K562 (cell line): Measurements from ENCODE around the gene GYS1. TPM values are rescaled to one million over a fixed set of nuclear protein-coding genes. Genes with fewer than 3 reads are reported as not detected.

ENCODE experiments used
- ATF1 ChIP-seq, 2 experiments: fragments of 450-650 bp in 1 of 2; IDR thresholded peaks; 2 replicates each; pipeline ENCODE4 v1.6.1; 2016; ENCODE audit warnings: missing compliant biosample characterization in 1 of 2, missing genetic modification characterization in 1 of 2
- C11orf30 ChIP-seq: fragments of 450-650 bp; IDR thresholded peaks from 2 replicates; pipeline ENCODE4 v1.6.1; 2016; ENCODE audit warnings: low read depth, mild to moderate bottlenecking
- COPS2 ChIP-seq: fragments of 450-650 bp; conservative IDR thresholded peaks from 2 replicates; pipeline ENCODE4 v1.6.1; 2016; ENCODE audit warnings: mild to moderate bottlenecking, moderate library complexity
- ERF ChIP-seq: fragments of 450-650 bp; formaldehyde crosslinking; IDR thresholded peaks from 2 replicates; pipeline ENCODE4 v1.4.0; 2020; ENCODE audit warnings: mild to moderate bottlenecking, mixed read lengths
- HBP1 ChIP-seq: fragments of 450-650 bp; formaldehyde crosslinking; IDR thresholded peaks from 2 replicates; pipeline ENCODE4 v1.4.0; 2022; ENCODE audit warnings: missing genetic modification characterization
- HES1 ChIP-seq: fragments of 450-650 bp; IDR thresholded peaks from 2 replicates; pipeline ENCODE4 v1.6.1; 2016; ENCODE audit warnings: low read depth, mild to moderate bottlenecking, moderate library complexity
- IRF2 ChIP-seq: sonication (generic); formaldehyde crosslinking; IDR thresholded peaks from 2 replicates; pipeline ENCODE4 v1.8.1; 2022; ENCODE audit warnings: mild to moderate bottlenecking, missing genetic modification reagents
- LEF1 ChIP-seq: fragments of 450-650 bp; IDR thresholded peaks from 2 replicates; pipeline ENCODE4 v1.6.1; 2016; ENCODE audit warnings: mild to moderate bottlenecking
- PML ChIP-seq: IDR thresholded peaks from 2 replicates; pipeline ENCODE4 v1.6.1; 2012; ENCODE audit warnings: low read length, inconsistent platforms
- RREB1 ChIP-seq: fragments of 250-450 bp; sonication (Bioruptor Pico); IDR thresholded peaks from 2 replicates; pipeline ENCODE4 v1.4.0; 2020
- SAP30 ChIP-seq: fragments of 200-600 bp; sonication (generic); IDR thresholded peaks from 2 replicates; pipeline ENCODE4 v1.6.1; 2012; ENCODE audit warnings: borderline replicate concordance, low read depth, mild to moderate bottlenecking, moderate library complexity, low read length, control low read depth, inconsistent platforms; ENCODE audit not compliant: insufficient read depth, poor library complexity, severe bottlenecking
- SREBF2 ChIP-seq: sonication (generic); formaldehyde crosslinking; IDR thresholded peaks from 2 replicates; pipeline ENCODE4 v1.4.0; 2020; ENCODE audit warnings: mild to moderate bottlenecking, missing genetic modification reagents
- TFAM ChIP-seq: fragments of 250-450 bp; sonication (Bioruptor Pico); conservative IDR thresholded peaks from 2 replicates; pipeline ENCODE4 v1.5.0; 2021; ENCODE audit warnings: mild to moderate bottlenecking, moderate library complexity
- ZNF184 ChIP-seq: sonication (generic); formaldehyde crosslinking; IDR thresholded peaks from 2 replicates; pipeline ENCODE4 v1.5.0; 2020; ENCODE audit warnings: missing genetic modification reagents
- ZNF384 ChIP-seq: IDR thresholded peaks from 2 replicates; pipeline ENCODE4 v1.6.1; 2012; ENCODE audit warnings: low read depth, low read length, improper control_type of control experiment
- ZNF707 ChIP-seq: fragments of 250-450 bp; sonication (Bioruptor Pico); conservative IDR thresholded peaks from 2 replicates; pipeline ENCODE4 v1.8.0; 2022; ENCODE audit warnings: inconsistent platforms, mild to moderate bottlenecking, moderate library complexity
- ZNF764 ChIP-seq: fragments of 250-450 bp; sonication (Bioruptor Pico); IDR thresholded peaks from 2 replicates; pipeline ENCODE4 v1.4.0; 2020; ENCODE audit warnings: low read depth, mild to moderate bottlenecking, moderate library complexity
- ZNF830 ChIP-seq: fragments of 250-450 bp; sonication (Bioruptor Pico); IDR thresholded peaks from 2 replicates; pipeline ENCODE4 v1.5.0; 2021; ENCODE audit warnings: mild to moderate bottlenecking
- polyA plus RNA-seq, 8 experiments: library from polyadenylated mRNA; depleted of rRNA in 4 of 8; stranded (reverse) in 5 of 8; unstranded in 3 of 8; fragments of >200 nt; fragmentation: Nextera tagmentation in 2 of 8; fragmentation: Illumina TruSeq in 1 of 8; extraction: Ambion mirVana in 2 of 8; extraction: Trizol in 1 of 8; gene quantifications; 2 replicates each; pipeline versions ENCODE4 v1.2.1 to v1.2.3, GENCODE V29; 2011 to 2014; ENCODE audit warnings: inconsistent platforms in 1 of 8, missing spikeins in 1 of 8
- total RNA-seq, 7 experiments: library from RNA; depleted of rRNA in 6 of 7; stranded (reverse); fragments of >200 nt in 6 of 7; fragmentation: Illumina TruSeq in 2 of 7; extraction: Trizol in 2 of 7; gene quantifications; 2 replicates each; pipeline versions ENCODE4 v1.2.1 to v1.2.3, GENCODE V29; 2011 to 2021; ENCODE audit warnings: low replicate concordance in 1 of 7

GYS1 gene
- total and polyA plus RNA-seq, 9 of the 15 experiments (the other 6 are each of a cell fraction or from before 2014, with no cell fraction given): 1.9 to 31.1 (median 15.2) TPM

DNA sequence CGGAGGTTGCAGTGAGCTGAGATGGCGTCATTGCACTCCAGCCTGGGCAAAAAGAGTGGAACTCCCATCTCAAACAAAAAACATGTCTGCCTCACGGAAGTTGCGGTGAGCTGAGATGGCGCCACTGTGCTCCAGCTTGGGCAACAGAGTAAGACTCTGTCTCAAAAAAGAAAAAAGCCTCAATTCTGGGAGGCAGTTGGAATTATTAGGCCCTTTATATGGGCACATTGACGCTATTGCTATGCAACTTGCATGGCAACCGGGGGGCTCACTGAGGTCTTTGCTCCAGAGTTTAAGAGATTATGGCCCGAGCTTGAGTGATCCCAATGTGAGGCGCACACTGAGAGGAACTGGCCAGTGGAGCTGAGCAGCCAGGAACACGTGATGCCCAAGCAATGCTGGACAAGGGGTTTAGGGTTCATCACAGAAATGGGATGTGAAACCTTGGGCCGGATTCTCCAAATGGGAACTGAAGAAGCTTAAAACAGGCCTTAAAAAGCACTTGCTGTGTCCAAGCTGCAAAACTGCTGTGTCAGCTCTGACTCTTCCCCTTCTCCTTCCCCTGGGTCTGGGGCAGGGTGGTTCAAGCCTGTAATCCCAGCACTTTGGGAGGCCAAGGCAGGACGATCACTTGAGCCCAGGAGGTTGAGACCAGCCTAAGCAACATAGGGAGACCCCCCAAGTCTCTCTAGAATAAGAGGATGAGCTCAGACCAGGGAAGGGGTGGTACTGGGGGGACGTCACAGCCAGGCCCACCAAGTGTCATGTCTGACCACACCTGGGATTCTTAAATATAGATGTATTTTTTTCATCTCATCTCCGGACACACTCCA is 25.5 kb downstream of the GYS1 start (continued):
- TF ChIP-seq HES1 (0 out of 2 replicates have a peak, but pooled peaks have one; percentile 20), RREB1 (CRISPR knock-in tag) (0 out of 2 replicates have a peak, but pooled peaks have one; percentile 18), SREBF2 (CRISPR knock-in tag) (no peak), HBP1 (peak; percentile 75), ATF1 (CRISPR knock-in tag; IDR thresholded peaks at IDR 0.05) (no peak), ATF1 (tag; IDR thresholded peaks at IDR 0.05) (peak; percentile 50), ZNF707 (CRISPR knock-in tag) (no peak), ZNF830 (CRISPR knock-in tag) (no peak; the same call in 1 of the 2 replicates), ZNF384 (no peak), COPS2 (no peak), IRF2 (CRISPR knock-in tag) (no peak), SAP30 (no peak), ZNF764 (CRISPR knock-in tag) (no peak), LEF1 (no peak), C11orf30 (peak; percentile 99), ERF (CRISPR knock-in tag) (peak; percentile 71), PML (peak; percentile 74; the same call in 1 of the 2 replicates), ZNF184 (CRISPR knock-in tag) (no peak), TFAM (CRISPR knock-in tag) (no peak)
